ENCODE measurements around the gene LRRC15. TPM values are rescaled to one million over a fixed set of nuclear protein-coding genes. Genes with fewer than 3 reads are reported as not detected.

Gene LRRC15
- total and polyA plus RNA-seq, 4 experiments from 2014 or later: not detected

DNA sequence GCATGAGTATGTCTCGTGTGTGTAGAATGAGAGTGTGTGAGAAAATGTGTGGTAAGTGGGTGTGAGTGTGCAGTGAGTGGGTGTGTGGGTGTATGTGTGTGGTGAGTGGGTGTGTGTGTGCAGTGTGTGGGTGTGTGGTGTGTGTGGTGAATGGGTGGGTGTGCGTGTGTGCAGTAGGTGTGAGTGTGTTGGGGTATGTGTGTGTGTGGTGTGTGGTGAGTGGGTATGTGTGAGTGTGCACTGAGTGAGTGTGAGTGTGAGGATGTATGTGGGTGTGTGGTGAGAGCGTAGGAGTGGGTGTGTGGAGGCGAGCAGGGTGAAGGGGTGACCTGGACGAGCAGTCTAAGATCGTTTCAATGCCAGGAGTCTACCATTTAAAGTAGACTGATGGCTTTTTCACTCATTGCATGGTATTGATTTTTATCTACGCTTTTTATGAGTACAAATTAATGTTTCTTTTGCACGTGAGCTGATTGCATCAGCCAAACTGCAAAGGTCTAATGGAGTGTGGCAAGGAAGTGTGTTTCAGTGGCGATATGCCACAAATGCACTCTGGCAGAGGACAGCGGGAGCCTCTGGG is 16.8 kb downstream of the LRRC15 start:
- no peaks in the 10 kb centered on the region for H3K36me3 ChIP-seq (ENCODE audit: insufficient read depth, low read length)
- CTCF ChIA-PET (ENCODE audit: partially characterized antibody): no interaction called here
- intact Hi-C loops (cut with micrococcal nuclease): no loop called here
- no peaks in the 10 kb centered on the region for H3K4me1 ChIP-seq (ENCODE audit: insufficient read depth, low read length)
- Mint-ChIP-seq H3K27ac (no peak overlapping the region), H3K27me3 (peaks cover 2 to 4% of the 10 kb centered on the region in 2 donors), H3K36me3 (no peaks in the 10 kb centered on the region), H3K4me1 (no peaks in the 10 kb centered on the region), H3K9me3 (no peaks in the 10 kb centered on the region), H3K4me3 (no peak overlapping the region)
- H3K27me3 ChIP-seq (ENCODE audit: insufficient read depth, low read length): no peaks in the 10 kb centered on the region
- POLR2A ChIA-PET (ENCODE audit: partially characterized antibody): no interaction called here
- no peaks in the 10 kb centered on the region for H3K9me3 ChIP-seq (ENCODE audit: control insufficient read depth in 1 of 2, low read length in 2 of 2)
- no peak for DNase-seq
- no peak overlapping the region for H3K27ac ChIP-seq (ENCODE audit: low read depth, low read length)
- H3K4me3 ChIP-seq (ENCODE audit: low read length in 2 of 2): no peak overlapping the region

DNA sequence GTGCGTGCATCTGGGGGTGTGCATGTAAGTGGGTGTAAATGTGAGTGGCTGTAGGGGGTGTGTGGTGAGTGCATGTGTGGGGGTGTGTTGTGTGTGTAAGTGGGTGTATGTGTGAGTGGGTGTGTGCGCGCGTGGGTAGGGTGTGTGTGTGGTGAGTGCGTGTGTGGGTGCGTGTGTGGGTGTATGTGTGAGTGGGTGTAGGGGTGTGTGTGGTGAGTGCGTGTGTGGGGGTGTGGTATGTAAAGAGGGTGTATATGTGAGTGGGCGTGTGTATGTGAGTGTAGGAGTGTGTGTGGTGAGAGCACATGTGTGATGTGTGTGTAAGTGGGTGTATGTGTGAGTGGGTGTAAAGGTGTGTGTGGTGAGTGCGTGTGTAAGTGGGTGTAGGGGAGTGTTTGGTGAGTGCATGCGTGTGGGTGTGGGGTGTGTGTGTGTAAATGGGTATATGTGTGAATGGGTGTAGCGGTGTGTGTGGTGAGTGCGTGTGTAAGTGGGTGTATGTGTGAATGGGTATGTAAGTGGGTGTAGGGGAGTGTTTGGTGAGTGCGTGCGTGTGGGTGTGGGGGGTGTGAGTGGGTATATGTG is 17.5 kb downstream of the LRRC15 start:
- H3K9me3 ChIP-seq (ENCODE audit: control insufficient read depth in 1 of 2, low read length in 2 of 2): no peaks in the 10 kb centered on the region
- DNase-seq: no peak
- no peaks in the 10 kb centered on the region for H3K27me3 ChIP-seq (ENCODE audit: insufficient read depth, low read length)
- H3K27ac Mint-ChIP-seq: no peak overlapping the region
- no peaks in the 10 kb centered on the region for H3K9me3 Mint-ChIP-seq
- peaks cover 2 to 3% of the 10 kb centered on the region in 2 donors for H3K27me3 Mint-ChIP-seq
- no peaks in the 10 kb centered on the region for H3K4me1 Mint-ChIP-seq
- H3K36me3 ChIP-seq (ENCODE audit: insufficient read depth, low read length): no peaks in the 10 kb centered on the region
- no peak overlapping the region for H3K4me3 Mint-ChIP-seq
- H3K27ac ChIP-seq (ENCODE audit: low read depth, low read length): no peak overlapping the region
- POLR2A ChIA-PET (ENCODE audit: partially characterized antibody): no interaction called here
- intact Hi-C loops (cut with micrococcal nuclease): no loop called here
- H3K36me3 Mint-ChIP-seq: no peaks in the 10 kb centered on the region
- CTCF ChIA-PET (ENCODE audit: partially characterized antibody): no interaction called here
- H3K4me1 ChIP-seq (ENCODE audit: insufficient read depth, low read length): no peaks in the 10 kb centered on the region
- H3K4me3 ChIP-seq (ENCODE audit: low read length in 2 of 2): no peak overlapping the region

DNA sequence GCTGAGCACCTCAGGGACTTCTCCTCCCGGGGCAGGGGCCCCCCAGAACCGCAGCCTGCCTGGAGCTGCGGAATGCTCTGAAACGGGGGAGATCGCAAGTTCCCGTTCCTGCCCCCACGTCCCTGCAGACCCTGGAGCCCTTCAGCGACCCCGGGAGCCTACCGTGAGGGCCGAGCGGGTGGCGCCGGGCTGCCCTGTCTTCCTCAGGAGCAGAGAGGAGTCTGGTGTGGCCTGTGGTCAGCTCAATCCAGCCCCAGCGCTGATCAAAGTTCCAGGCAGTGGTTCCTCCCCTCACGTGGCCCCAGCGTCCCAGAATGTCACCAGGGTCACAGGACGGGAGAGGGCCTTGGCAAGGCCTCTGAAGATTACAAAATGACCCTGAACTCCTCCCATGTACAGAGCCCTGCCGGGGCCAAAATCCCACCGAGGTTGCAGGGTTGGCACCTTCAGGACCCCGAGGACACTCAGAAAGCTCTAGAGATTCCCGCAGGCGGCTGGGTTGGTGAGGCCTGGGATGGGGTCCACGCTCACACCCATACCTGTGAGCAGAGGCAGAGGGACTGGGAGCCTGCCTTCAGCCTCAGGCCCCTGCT is 18.4 kb downstream of the LRRC15 start, which contains the start of gene CPN2:
Gene CPN2, minus strand, starts transcription at position 249 of the 593 bp plus-strand sequence. CDS start 8,626 bp downstream, outside the sequence.
- peaks cover 0 to 1% of the 10 kb centered on the region in 2 donors for H3K27me3 Mint-ChIP-seq
- H3K27me3 ChIP-seq (ENCODE audit: insufficient read depth, low read length): no peaks in the 10 kb centered on the region

DNA sequence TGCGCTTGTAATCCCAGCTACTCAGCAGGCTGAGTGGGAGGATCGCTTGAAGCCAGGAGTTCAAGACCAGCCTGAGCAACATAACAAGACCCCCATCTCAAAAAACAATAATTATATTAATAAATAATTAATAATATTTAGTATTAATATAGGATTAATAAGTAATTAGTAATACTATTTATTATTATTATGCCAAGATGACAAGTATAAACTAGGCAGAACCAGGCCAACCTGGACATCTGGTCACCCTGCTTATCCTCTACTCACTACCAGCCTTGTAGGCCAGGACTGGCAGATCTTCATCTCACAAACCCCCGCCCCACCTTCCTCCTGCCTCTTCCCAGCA is 18.8 kb downstream of the LRRC15 start:
- no peaks in the 10 kb centered on the region for H3K36me3 Mint-ChIP-seq
- intact Hi-C loops (cut with micrococcal nuclease): no loop called here
- H3K9me3 Mint-ChIP-seq: no peaks in the 10 kb centered on the region
- H3K4me1 Mint-ChIP-seq: no peaks in the 10 kb centered on the region
- no peak overlapping the region for H3K4me3 Mint-ChIP-seq
- H3K27ac Mint-ChIP-seq: no peak overlapping the region
- peaks cover 0 to 1% of the 10 kb centered on the region in 2 donors for H3K27me3 Mint-ChIP-seq
- ChIA-PET POLR2A (ENCODE audit: partially characterized antibody) (no interaction called here), CTCF (ENCODE audit: partially characterized antibody) (interaction anchor here (1.1 to 1.6 kb wide), 2 partner anchors 9 to 12 kb away, joined by 3 to 6 read pairs; no protein-coding TSS in a partner anchor)
- no peak overlapping the region for H3K27ac ChIP-seq (ENCODE audit: low read depth, low read length)
- no peaks in the 10 kb centered on the region for H3K36me3 ChIP-seq (ENCODE audit: insufficient read depth, low read length)
- H3K4me3 ChIP-seq (ENCODE audit: low read length in 2 of 2): no peak overlapping the region
- DNase-seq: no peak
- H3K9me3 ChIP-seq (ENCODE audit: control insufficient read depth in 1 of 2, low read length in 2 of 2): no peaks in the 10 kb centered on the region
- H3K4me1 ChIP-seq (ENCODE audit: insufficient read depth, low read length): no peaks in the 10 kb centered on the region
- H3K27me3 ChIP-seq (ENCODE audit: insufficient read depth, low read length): no peaks in the 10 kb centered on the region

More for the DNA sequence above, 18.4 kb downstream of the LRRC15 start, which contains the start of gene CPN2:
- no peak for DNase-seq
- ChIA-PET CTCF (ENCODE audit: partially characterized antibody) (interaction anchor here (1.6 kb wide), 1 partner anchor 12 kb away, joined by 6 read pairs; no protein-coding TSS in a partner anchor), POLR2A (ENCODE audit: partially characterized antibody) (no interaction called here)
- Mint-ChIP-seq H3K36me3 (no peaks in the 10 kb centered on the region), H3K9me3 (no peaks in the 10 kb centered on the region), H3K4me1 (no peaks in the 10 kb centered on the region), H3K27ac (peak within 1 kb of the TSS in 1 of 7 donors; percentile 46), H3K4me3 (no peak within 1 kb of the TSS)
- intact Hi-C loops (cut with micrococcal nuclease): no loop called here
- H3K9me3 ChIP-seq (ENCODE audit: control insufficient read depth in 1 of 2, low read length in 2 of 2): no peaks in the 10 kb centered on the region
- H3K27ac ChIP-seq (ENCODE audit: low read depth, low read length): no peak within 1 kb of the TSS
- no peaks in the 10 kb centered on the region for H3K36me3 ChIP-seq (ENCODE audit: insufficient read depth, low read length)
- no peaks in the 10 kb centered on the region for H3K4me1 ChIP-seq (ENCODE audit: insufficient read depth, low read length)
- H3K4me3 ChIP-seq (ENCODE audit: low read length in 2 of 2): no peak within 1 kb of the TSS

DNA sequence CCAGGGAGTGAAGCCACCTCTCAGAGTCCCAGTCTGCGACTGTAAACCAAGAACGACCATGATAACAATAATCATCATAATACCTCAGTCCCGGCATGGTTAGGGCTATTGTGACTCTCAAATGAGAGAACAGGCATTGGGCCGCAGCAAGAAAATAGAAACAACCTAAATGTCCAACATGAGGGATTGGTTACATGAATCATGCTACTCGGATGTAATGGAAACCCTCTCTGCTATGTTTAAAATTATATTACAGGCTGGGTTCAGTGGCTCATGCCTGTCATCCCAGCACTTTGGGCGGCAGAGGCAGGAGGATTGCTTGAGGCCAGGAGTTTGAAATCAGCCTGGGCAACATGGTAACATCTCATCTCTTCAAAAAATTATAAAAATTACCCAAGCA is 21.2 kb downstream of the LRRC15 start:
- ChIA-PET POLR2A (ENCODE audit: partially characterized antibody) (no interaction called here), CTCF (ENCODE audit: partially characterized antibody) (no interaction called here)
- intact Hi-C loops (cut with micrococcal nuclease): no loop called here
- Mint-ChIP-seq H3K4me3 (no peak overlapping the region), H3K27me3 (peaks cover 0 to 4% of the 10 kb centered on the region in 2 donors), H3K36me3 (no peaks in the 10 kb centered on the region), H3K4me1 (no peaks in the 10 kb centered on the region), H3K9me3 (no peaks in the 10 kb centered on the region), H3K27ac (no peak overlapping the region)
- Histone ChIP-seq H3K27ac (ENCODE audit: low read depth, low read length) (no peak overlapping the region), H3K4me3 (ENCODE audit: low read length in 2 of 2) (no peak overlapping the region), H3K4me1 (ENCODE audit: insufficient read depth, low read length) (no peaks in the 10 kb centered on the region), H3K36me3 (ENCODE audit: insufficient read depth, low read length) (no peaks in the 10 kb centered on the region), H3K9me3 (ENCODE audit: control insufficient read depth in 1 of 2, low read length in 2 of 2) (no peaks in the 10 kb centered on the region), H3K27me3 (ENCODE audit: insufficient read depth, low read length) (no peaks in the 10 kb centered on the region)
- DNase-seq: no peak

DNA sequence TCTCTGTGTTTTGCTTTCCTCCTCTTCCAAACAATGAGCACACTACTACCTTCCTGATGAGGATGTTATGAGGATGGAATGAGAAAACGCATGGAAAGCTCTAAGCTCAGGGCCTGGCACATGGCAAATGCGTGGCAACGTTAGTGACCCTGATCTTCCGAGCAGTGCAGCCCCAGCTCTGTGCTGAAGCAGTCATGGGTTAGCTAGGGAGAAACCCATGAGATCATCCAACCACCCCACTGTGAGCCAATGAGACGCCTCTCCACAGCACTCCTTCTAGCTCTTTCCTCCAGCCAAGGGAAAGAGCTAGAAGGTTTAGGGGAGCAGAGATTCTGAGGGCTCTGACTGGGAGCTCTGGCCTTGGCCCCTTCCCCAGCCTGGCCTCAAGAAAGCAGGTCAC is 22.9 kb downstream of the LRRC15 start:
- Histone ChIP-seq H3K4me1 (ENCODE audit: insufficient read depth, low read length) (no peaks in the 10 kb centered on the region), H3K9me3 (ENCODE audit: control insufficient read depth in 1 of 2, low read length in 2 of 2) (no peaks in the 10 kb centered on the region), H3K27me3 (ENCODE audit: insufficient read depth, low read length) (no peaks in the 10 kb centered on the region), H3K27ac (ENCODE audit: low read depth, low read length) (no peak overlapping the region), H3K4me3 (ENCODE audit: low read length in 2 of 2) (no peak overlapping the region), H3K36me3 (ENCODE audit: insufficient read depth, low read length) (no peaks in the 10 kb centered on the region)
- Mint-ChIP-seq H3K27ac (no peak overlapping the region), H3K36me3 (no peaks in the 10 kb centered on the region), H3K4me3 (no peak overlapping the region), H3K9me3 (no peaks in the 10 kb centered on the region), H3K4me1 (no peaks in the 10 kb centered on the region), H3K27me3 (peaks cover 0 to 9% of the 10 kb centered on the region in 2 donors)
- DNase-seq: no peak
- POLR2A ChIA-PET (ENCODE audit: partially characterized antibody): no interaction called here
- CTCF ChIA-PET (ENCODE audit: partially characterized antibody): interaction anchor here (0.7 to 9.1 kb wide), 4 partner anchors 12 to 58 kb away, joined by 3 to 94 read pairs (median 48); no protein-coding TSS in a partner anchor
- intact Hi-C loops (cut with micrococcal nuclease): no loop called here

DNA sequence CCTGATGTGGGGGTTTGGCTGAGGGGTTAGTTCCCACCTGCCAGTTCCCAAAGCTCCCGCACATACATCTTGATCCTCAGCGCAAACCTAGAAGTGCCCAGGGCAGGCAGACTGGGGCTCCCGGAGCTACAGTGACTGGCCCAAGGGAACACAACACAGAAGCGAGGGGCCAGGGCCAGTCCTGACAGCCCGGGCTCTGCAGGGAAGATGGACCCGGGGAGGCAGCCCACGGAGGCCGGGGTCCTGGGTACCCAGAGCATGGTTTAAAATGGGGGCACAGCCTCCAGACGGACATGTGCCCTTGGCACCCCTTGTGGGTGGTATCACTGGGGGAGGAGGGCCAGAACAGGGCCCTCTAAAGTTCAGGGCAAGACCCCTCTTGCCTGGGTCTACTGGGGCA is 23.5 kb downstream of the LRRC15 start:
- H3K4me1 ChIP-seq (ENCODE audit: insufficient read depth, low read length): no peaks in the 10 kb centered on the region
- no peak for DNase-seq
- H3K27ac ChIP-seq (ENCODE audit: low read depth, low read length): no peak overlapping the region
- no peak overlapping the region for H3K4me3 ChIP-seq (ENCODE audit: low read length in 2 of 2)
- Mint-ChIP-seq H3K27me3 (peaks cover 0 to 9% of the 10 kb centered on the region in 2 donors), H3K27ac (no peak overlapping the region), H3K4me1 (no peaks in the 10 kb centered on the region), H3K4me3 (no peak overlapping the region), H3K36me3 (no peaks in the 10 kb centered on the region), H3K9me3 (no peaks in the 10 kb centered on the region)
- H3K27me3 ChIP-seq (ENCODE audit: insufficient read depth, low read length): no peaks in the 10 kb centered on the region
- H3K36me3 ChIP-seq (ENCODE audit: insufficient read depth, low read length): no peaks in the 10 kb centered on the region
- H3K9me3 ChIP-seq (ENCODE audit: control insufficient read depth in 1 of 2, low read length in 2 of 2): no peaks in the 10 kb centered on the region
- POLR2A ChIA-PET (ENCODE audit: partially characterized antibody): no interaction called here
- intact Hi-C loops (cut with micrococcal nuclease): no loop called here
- CTCF ChIA-PET (ENCODE audit: partially characterized antibody): interaction anchor here (5.3 to 9.1 kb wide), 3 partner anchors 11 to 59 kb away, joined by 49 to 94 read pairs (median 92); no protein-coding TSS in a partner anchor

Data from CD4-positive, alpha-beta memory T cell (primary cell).